Epithelial cell of proximal tubule (primary cell): ENCODE results near the gene GPR12. TPM values are rescaled to one million over a fixed set of nuclear protein-coding genes. Genes with fewer than 3 reads are reported as not detected.

Source experiments
- DNase-seq: peaks from one replicate; pipeline ENCODE4 v3.0.0-alpha.2; 2011; ENCODE audit warnings: low read depth
- H3K4me3 ChIP-seq: 2 replicates; pipeline ENCODE4 v1.5.1; 2011; ENCODE audit warnings: low read depth, mild to moderate bottlenecking, low read length
- total RNA-seq: library from RNA; depleted of rRNA; stranded (reverse); fragments of >200 nt; gene quantifications from 2 replicates; pipeline ENCODE4 v1.2.3, GENCODE V29; 2015
- TF ChIP-seq, protein P1 (sequence below): conservative IDR thresholded peaks from 2 replicates; pipeline ENCODE4 v1.5.1; 2012; ENCODE audit warnings: low read depth, mild to moderate bottlenecking, low read length

The GPR12 gene, protein sequence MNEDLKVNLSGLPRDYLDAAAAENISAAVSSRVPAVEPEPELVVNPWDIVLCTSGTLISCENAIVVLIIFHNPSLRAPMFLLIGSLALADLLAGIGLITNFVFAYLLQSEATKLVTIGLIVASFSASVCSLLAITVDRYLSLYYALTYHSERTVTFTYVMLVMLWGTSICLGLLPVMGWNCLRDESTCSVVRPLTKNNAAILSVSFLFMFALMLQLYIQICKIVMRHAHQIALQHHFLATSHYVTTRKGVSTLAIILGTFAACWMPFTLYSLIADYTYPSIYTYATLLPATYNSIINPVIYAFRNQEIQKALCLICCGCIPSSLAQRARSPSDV
- total RNA-seq, result not detected in 2 replicates

DNA sequence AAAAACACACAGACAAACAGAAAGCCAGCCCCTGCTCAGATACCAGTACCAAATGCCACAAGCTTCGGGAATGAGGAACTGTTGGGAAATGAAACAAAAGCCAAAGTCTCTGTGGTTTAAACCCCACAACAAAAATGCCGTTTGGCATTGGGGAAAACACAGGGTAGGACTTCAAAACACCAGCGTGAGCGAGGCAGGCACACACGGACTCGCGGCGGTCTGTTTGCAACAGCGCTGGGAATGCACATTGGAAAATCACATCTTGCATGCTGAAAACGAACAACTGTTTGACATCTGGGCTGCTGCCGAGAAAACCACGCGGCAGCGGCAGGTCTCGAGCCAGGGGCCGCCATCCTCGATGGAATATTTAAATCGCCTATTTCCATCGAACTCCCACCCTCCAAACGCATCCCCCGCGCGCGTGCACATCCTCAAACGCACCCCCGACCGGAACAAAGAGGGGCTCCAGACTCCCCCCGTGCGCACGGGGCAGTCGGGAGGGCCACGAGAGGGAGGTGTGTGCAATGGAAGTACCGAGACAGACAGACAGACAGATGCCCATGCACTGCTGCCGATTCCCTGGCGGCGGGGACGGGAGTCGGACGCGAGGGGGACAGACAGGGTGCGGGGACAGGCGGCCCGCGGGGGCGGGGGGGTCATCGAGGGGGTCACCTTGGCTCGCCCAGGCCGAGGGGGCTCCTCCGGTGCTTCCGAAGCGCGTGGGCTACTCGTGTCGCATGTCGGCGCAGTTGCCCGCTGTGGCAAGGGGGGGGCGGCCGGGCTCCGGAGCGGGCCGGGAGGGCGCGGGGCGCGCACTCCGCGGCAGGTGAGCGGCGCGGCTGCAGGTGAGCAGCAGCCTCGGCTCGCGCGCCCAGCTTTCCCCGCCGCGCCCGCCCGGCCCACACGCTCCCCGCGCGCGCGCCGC is at the start of gene GPR12:
TSS of gene GPR12 (minus strand) at position 880 of the 925 bp plus-strand sequence. CDS start 959 bp downstream, outside the sequence.
- peak within 1 kb of the TSS; percentile 8 for H3K4me3 ChIP-seq
- TF ChIP-seq, protein P1, sequence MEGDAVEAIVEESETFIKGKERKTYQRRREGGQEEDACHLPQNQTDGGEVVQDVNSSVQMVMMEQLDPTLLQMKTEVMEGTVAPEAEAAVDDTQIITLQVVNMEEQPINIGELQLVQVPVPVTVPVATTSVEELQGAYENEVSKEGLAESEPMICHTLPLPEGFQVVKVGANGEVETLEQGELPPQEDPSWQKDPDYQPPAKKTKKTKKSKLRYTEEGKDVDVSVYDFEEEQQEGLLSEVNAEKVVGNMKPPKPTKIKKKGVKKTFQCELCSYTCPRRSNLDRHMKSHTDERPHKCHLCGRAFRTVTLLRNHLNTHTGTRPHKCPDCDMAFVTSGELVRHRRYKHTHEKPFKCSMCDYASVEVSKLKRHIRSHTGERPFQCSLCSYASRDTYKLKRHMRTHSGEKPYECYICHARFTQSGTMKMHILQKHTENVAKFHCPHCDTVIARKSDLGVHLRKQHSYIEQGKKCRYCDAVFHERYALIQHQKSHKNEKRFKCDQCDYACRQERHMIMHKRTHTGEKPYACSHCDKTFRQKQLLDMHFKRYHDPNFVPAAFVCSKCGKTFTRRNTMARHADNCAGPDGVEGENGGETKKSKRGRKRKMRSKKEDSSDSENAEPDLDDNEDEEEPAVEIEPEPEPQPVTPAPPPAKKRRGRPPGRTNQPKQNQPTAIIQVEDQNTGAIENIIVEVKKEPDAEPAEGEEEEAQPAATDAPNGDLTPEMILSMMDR, result no peak
- no peak for DNase-seq

DNA sequence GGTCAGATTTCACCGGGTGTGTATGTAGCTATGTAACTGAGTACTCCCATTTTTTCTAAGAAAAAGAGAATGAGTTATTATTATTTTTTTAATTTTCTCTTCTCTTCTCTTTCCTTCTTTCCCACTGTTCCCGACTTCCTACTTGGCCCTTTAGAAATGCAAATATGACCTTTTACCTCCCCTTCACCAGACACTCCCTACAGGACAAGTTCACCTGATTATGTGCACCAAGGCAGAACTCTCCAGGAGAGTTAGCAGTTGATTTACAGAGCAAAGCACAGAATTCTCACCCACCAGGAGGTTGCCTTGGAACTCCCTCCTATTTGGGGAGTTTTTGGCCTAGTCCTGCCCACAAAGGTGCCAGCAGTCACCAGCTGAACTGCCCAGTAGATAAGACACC is 49.5 kb upstream of the GPR12 start:
- no peak for DNase-seq
- TF ChIP-seq, protein P1, result no peak
- no peak overlapping the region for H3K4me3 ChIP-seq

DNA sequence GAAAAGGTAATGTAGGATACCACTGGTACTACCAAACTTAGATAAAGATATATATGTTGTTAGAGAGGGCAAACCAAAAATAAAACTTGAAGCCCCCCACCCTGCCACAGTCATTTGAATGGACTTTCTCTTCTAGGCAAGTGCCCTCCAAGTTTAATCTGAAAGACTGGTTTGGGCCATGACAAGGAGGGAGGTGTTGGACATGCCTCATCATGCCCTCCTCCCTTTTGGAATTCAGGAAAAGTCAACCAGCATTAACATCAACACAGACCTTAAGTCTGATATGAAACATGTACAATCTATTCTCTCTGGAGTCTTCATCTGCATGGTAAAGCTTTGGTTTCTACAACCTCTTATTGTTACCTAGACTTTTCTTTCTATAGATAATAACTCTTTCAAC is 46.3 kb upstream of the GPR12 start:
- H3K4me3 ChIP-seq, result no peak overlapping the region
- no peak for DNase-seq
- TF ChIP-seq, protein P1, result no peak

DNA sequence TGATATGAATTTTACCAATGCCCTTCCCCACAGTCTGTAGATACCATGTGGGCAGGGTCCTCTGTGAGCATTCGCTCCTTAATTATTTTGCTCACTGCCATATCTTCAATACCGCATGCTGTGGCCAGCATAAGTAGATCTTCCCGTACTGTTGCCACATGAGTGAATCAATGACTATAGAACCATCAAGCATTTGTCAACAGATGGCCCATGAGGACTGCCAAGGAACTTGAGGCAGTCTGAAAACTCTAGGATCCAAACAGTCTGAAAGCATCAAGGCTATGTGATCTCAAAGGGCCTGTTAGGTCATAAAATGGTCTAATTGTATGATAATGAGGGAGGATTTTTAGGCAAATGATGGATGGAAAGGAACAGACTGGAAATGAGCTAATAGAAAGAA is 27.4 kb upstream of the GPR12 start:
- TF ChIP-seq, protein P1, result no peak
- DNase-seq, result no peak
- no peak overlapping the region for H3K4me3 ChIP-seq

DNA sequence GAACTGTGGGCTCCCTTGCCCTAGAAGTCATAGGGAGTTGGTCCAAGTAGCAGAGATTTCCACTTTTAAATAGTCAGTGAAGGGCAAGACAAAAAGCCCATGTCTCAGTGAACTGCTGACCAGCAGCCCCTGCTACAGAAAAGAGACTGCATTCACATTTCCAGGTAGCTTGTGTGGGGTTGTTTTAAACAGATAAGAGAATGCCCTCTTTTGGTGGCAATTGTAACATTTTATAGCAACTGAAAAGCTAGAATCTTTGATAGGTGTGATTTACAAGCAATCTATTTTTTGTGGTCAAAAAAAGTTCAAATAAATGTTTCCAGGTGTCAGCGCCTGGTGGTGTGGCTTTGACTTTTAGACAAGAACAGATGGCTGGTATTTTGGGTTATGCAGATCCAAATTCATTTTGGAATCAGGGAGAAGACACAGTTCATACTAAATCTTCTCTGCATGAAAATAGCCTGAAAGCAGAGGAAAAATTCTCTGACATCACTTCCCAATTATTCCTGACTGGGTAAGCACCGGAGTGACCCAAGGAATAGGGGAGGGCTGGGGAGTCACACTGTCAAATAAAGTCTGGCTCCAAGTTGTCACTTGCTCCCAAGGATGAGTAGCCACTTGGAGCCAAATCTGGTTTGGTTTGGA is 26.2 kb upstream of the GPR12 start:
- no peak for DNase-seq
- H3K4me3 ChIP-seq, result no peak overlapping the region
- TF ChIP-seq, protein P1, result no peak

DNA sequence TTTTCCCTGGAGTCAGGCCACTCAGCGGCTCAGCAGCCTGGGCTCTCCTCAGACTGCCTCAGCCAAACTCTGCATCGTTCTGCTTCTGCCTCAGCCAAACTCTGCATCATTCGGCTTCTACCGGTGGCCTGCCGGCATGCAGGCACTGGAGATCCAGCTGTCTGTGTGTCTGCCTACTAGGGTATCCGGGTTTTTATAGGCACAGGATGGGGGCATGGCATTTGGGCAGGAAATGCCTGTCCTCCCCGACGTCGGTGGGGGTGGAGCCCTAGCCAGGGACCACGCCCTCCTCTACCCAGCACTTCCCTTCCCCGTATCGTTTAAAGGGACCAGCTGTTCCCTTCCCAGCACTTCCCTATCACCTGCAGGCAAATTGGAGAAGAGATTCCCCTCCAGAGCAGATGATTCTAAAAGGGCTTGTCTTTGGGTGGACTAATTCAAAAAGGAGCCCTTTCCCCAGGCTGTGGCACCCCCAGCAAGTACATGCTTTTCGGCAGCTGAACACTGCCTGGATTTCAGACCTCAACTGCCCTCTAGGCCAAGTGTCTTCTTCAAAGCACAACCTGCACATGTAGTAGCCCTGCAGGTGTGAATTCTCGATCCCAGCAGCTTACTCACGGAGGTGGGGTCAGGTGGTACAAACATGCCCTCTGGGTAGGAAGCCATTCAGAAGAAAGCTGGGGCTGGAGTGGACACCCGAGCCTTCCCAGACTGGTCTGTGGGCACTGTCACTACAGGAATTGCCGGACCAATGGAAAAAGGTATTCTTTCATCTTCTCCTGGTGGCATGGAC is 25.4 kb upstream of the GPR12 start:
- DNase-seq, result no peak

More for the DNA sequence above, 25.4 kb upstream of the GPR12 start:
- TF ChIP-seq, protein P1, result no peak
- no peak overlapping the region for H3K4me3 ChIP-seq
